ENCODE measurements around the gene ACAA1. TPM values are rescaled to one million over a fixed set of nuclear protein-coding genes. Genes with fewer than 3 reads are reported as not detected.
"Not testable (repeated sequence)": the region's sequence is repeated elsewhere in the genome, so short reads cannot be mapped to it uniquely, and the experiment has no call there.

The ACAA1 gene
- total RNA-seq, 2 donors from 2014 or later, result 67.5 to 82.8 TPM

- Mint-ChIP-seq H3K36me3 (ENCODE audit: low read depth) (peaks cover 78% of the 10 kb centered on the region), H3K4me3 (peak overlapping the region; percentile 84), H3K27ac (peak overlapping the region; percentile 80), H3K4me1 (peaks cover 22% of the 10 kb centered on the region)
- ATAC-seq (replicated peaks); H3K27me3 Mint-ChIP-seq; H3K9me3 Mint-ChIP-seq: not testable (repeated sequence)
These were observed 2.3 kb downstream of the ACAA1 start for GRCh38 chr3:38134517-38135143.

- Mint-ChIP-seq H3K4me1 (peaks cover 18% of the 10 kb centered on the region), H3K36me3 (ENCODE audit: low read depth) (peaks cover 87% of the 10 kb centered on the region), H3K9me3 (no peaks in the 10 kb centered on the region), H3K27ac (no peak overlapping the region), H3K4me3 (no peak overlapping the region), H3K27me3 (no peaks in the 10 kb centered on the region)
- no peak for ATAC-seq (replicated peaks)
These were observed 3.1 kb downstream of the ACAA1 start for GRCh38 chr3:38133557-38134405.

- ATAC-seq (replicated peaks), result no peak
- Mint-ChIP-seq H3K36me3 (ENCODE audit: low read depth) (peaks cover 89% of the 10 kb centered on the region), H3K27ac (no peak overlapping the region), H3K4me1 (peaks cover 16% of the 10 kb centered on the region), H3K27me3 (no peaks in the 10 kb centered on the region), H3K9me3 (no peaks in the 10 kb centered on the region), H3K4me3 (no peak overlapping the region)
These were observed 3.7 kb downstream of the ACAA1 start for GRCh38 chr3:38133209-38133556.

- Mint-ChIP-seq H3K36me3 (ENCODE audit: low read depth) (peaks cover 95% of the 10 kb centered on the region), H3K4me3 (no peak overlapping the region), H3K9me3 (no peaks in the 10 kb centered on the region), H3K27ac (no peak overlapping the region), H3K4me1 (peaks cover 12% of the 10 kb centered on the region), H3K27me3 (no peaks in the 10 kb centered on the region)
- ATAC-seq (replicated peaks), result peak; percentile 27
These were observed 5.1 kb downstream of the ACAA1 start for GRCh38 chr3:38131621-38132369.

- Mint-ChIP-seq H3K27me3 (no peaks in the 10 kb centered on the region), H3K27ac (no peak overlapping the region), H3K9me3 (no peaks in the 10 kb centered on the region), H3K4me1 (peaks cover 12% of the 10 kb centered on the region), H3K36me3 (ENCODE audit: low read depth) (peaks cover 98% of the 10 kb centered on the region), H3K4me3 (no peak overlapping the region)
- ATAC-seq (replicated peaks), result no peak
These were observed 6.3 kb downstream of the ACAA1 start for GRCh38 chr3:38130631-38131065.

GRCh38 chr3:38129058-38129457, 7.9 kb downstream of the ACAA1 start:
- H3K9me3 Mint-ChIP-seq, result no peaks in the 10 kb centered on the region
- H3K4me3 Mint-ChIP-seq, result no peak overlapping the region
- H3K27me3 Mint-ChIP-seq, result no peaks in the 10 kb centered on the region
- H3K4me1 Mint-ChIP-seq, result peaks cover 3% of the 10 kb centered on the region
- ATAC-seq (replicated peaks), result no peak
- peaks cover 98% of the 10 kb centered on the region for H3K36me3 Mint-ChIP-seq (ENCODE audit: low read depth)
- H3K27ac Mint-ChIP-seq, result peak overlapping the region; percentile 67

- Mint-ChIP-seq H3K9me3 (no peaks in the 10 kb centered on the region), H3K4me3 (no peak overlapping the region), H3K27ac (peak overlapping the region; percentile 67), H3K27me3 (no peaks in the 10 kb centered on the region), H3K36me3 (ENCODE audit: low read depth) (peaks cover 98% of the 10 kb centered on the region), H3K4me1 (peaks cover 3% of the 10 kb centered on the region)
- ATAC-seq (replicated peaks), result no peak
These were observed 8.6 kb downstream of the ACAA1 start for GRCh38 chr3:38128303-38128655.

- peaks cover 3% of the 10 kb centered on the region for H3K4me1 Mint-ChIP-seq
- H3K4me3 Mint-ChIP-seq, result no peak overlapping the region
- no peak for ATAC-seq (replicated peaks)
These were observed 9.2 kb downstream of the ACAA1 start for GRCh38 chr3:38127611-38128302.

GRCh38 chr3:38126121-38126892, 10.6 kb downstream of the ACAA1 start:
- ATAC-seq (replicated peaks), result no peak
- Mint-ChIP-seq H3K4me1 (peaks cover 3% of the 10 kb centered on the region), H3K36me3 (ENCODE audit: low read depth) (peaks cover 95% of the 10 kb centered on the region), H3K27me3 (no peaks in the 10 kb centered on the region), H3K9me3 (no peaks in the 10 kb centered on the region), H3K27ac (peak overlapping the region; percentile 67), H3K4me3 (no peak overlapping the region)

More at GRCh38 chr3:38127611-38128302, 9.2 kb downstream of the ACAA1 start:
- Mint-ChIP-seq H3K9me3 (no peaks in the 10 kb centered on the region), H3K27ac (peak overlapping the region; percentile 67), H3K27me3 (no peaks in the 10 kb centered on the region), H3K36me3 (ENCODE audit: low read depth) (peaks cover 98% of the 10 kb centered on the region)

- Mint-ChIP-seq H3K36me3 (ENCODE audit: low read depth) (peaks cover 94% of the 10 kb centered on the region), H3K27ac (peak overlapping the region; percentile 59), H3K27me3 (no peaks in the 10 kb centered on the region), H3K4me3 (no peak overlapping the region), H3K4me1 (no peaks in the 10 kb centered on the region), H3K9me3 (no peaks in the 10 kb centered on the region)
- no peak for ATAC-seq (replicated peaks)
These were observed 11.4 kb downstream of the ACAA1 start for GRCh38 chr3:38125305-38126120.

GRCh38 chr3:38124324-38125122, 12.4 kb downstream of the ACAA1 start:
- Mint-ChIP-seq H3K27ac (peak overlapping the region; percentile 59), H3K4me3 (no peak overlapping the region), H3K36me3 (ENCODE audit: low read depth) (peaks cover 91% of the 10 kb centered on the region), H3K9me3 (no peaks in the 10 kb centered on the region), H3K4me1 (no peaks in the 10 kb centered on the region), H3K27me3 (no peaks in the 10 kb centered on the region)
- no peak for ATAC-seq (replicated peaks)

- H3K36me3 Mint-ChIP-seq (ENCODE audit: low read depth), result peaks cover 74% of the 10 kb centered on the region
- H3K9me3 Mint-ChIP-seq, result no peaks in the 10 kb centered on the region
- no peak for ATAC-seq (replicated peaks)
These were observed 14.1 kb downstream of the ACAA1 start for GRCh38 chr3:38122712-38123290.

More at GRCh38 chr3:38122712-38123290, 14.1 kb downstream of the ACAA1 start:
- Mint-ChIP-seq H3K4me1 (no peaks in the 10 kb centered on the region), H3K4me3 (no peak overlapping the region), H3K27ac (peak overlapping the region; percentile 17), H3K27me3 (no peaks in the 10 kb centered on the region)
